HepG2 (cell line): Measurements from ENCODE around the gene IL32. TPM values are rescaled to one million over a fixed set of nuclear protein-coding genes. Genes with fewer than 3 reads are reported as not detected.

Experiments used
- MYC ChIP-seq: sonication (generic); formaldehyde crosslinking; IDR thresholded peaks from 2 replicates; pipeline ENCODE4 v1.9.0; 2021; ENCODE audit warnings: missing genetic modification reagents, borderline replicate concordance
- PAX8 ChIP-seq: sonication (generic); formaldehyde crosslinking; IDR thresholded peaks from 2 replicates; pipeline ENCODE4 v1.8.0; 2022; ENCODE audit warnings: mild to moderate bottlenecking, missing genetic modification reagents, borderline replicate concordance
- REPIN1 ChIP-seq: sonication (generic); formaldehyde crosslinking; IDR thresholded peaks from 2 replicates; pipeline ENCODE4 v1.8.0; 2022; ENCODE audit warnings: missing genetic modification reagents, low read depth, mild to moderate bottlenecking, borderline replicate concordance
- RFX5 ChIP-seq: IDR thresholded peaks from 2 replicates; pipeline ENCODE4 v1.6.1; 2011; ENCODE audit warnings: low read depth, low read length, improper control_type of control experiment
- SMAD9 ChIP-seq: sonication (generic); formaldehyde crosslinking; IDR thresholded peaks from 2 replicates; pipeline ENCODE4 v1.5.1; 2020; ENCODE audit warnings: mild to moderate bottlenecking, missing genetic modification reagents
- SPEN ChIP-seq: sonication (generic); formaldehyde crosslinking; IDR thresholded peaks from 2 replicates; pipeline ENCODE4 v1.5.1; 2020; ENCODE audit warnings: low read depth, mild to moderate bottlenecking, missing genetic modification reagents
- STAT5B ChIP-seq: sonication (generic); formaldehyde crosslinking; IDR thresholded peaks from 2 replicates; pipeline ENCODE4 v1.4.0; 2020; ENCODE audit warnings: missing genetic modification reagents
- ZNF207 ChIP-seq: fragments of 450-650 bp; IDR thresholded peaks from 2 replicates; pipeline ENCODE4 v1.6.1; 2016; ENCODE audit warnings: antibody characterized with exemption, borderline replicate concordance
- ZNF569 ChIP-seq: sonication (generic); formaldehyde crosslinking; IDR thresholded peaks from 2 replicates; pipeline ENCODE4 v1.5.0; 2020; ENCODE audit warnings: mild to moderate bottlenecking, missing genetic modification reagents, moderate library complexity, borderline replicate concordance
- polyA plus RNA-seq, 8 experiments: library from polyadenylated mRNA; depleted of rRNA in 3 of 8; stranded (reverse) in 7 of 8; unstranded in 1 of 8; fragments of >200 nt; fragmentation: Illumina TruSeq in 4 of 8; extraction: Trizol in 4 of 8; gene quantifications; 2 replicates each; pipeline versions ENCODE4 v1.2.1 to v1.2.3, GENCODE V29; 2011 to 2016; ENCODE audit warnings: low read depth in 4 of 8, missing spikeins in 1 of 8, mixed read lengths in 1 of 8; ENCODE audit not compliant: insufficient read depth in 1 of 8
- total RNA-seq, 5 experiments: library from RNA; depleted of rRNA; stranded (reverse); fragments of >200 nt; fragmentation: Illumina TruSeq; extraction: Trizol; gene quantifications; 2 replicates each; pipeline ENCODE4 v1.2.3, GENCODE V29; 2016; ENCODE audit warnings: low read depth in 1 of 5
- TF ChIP-seq, protein P1 (sequence below), 2 experiments: fragments of 450-650 bp in 1 of 2; sonication (generic) in 1 of 2; formaldehyde crosslinking in 1 of 2; IDR thresholded peaks; 2 replicates each; pipeline versions ENCODE4 v1.6.1 to v1.8.0; 2016 to 2022; ENCODE audit warnings: antibody characterized with exemption in 1 of 2, mild to moderate bottlenecking in 1 of 2, missing genetic modification reagents in 1 of 2
- TF ChIP-seq, protein P2 (sequence below), 2 experiments: IDR thresholded peaks; 2 replicates each; pipeline ENCODE4 v1.6.1; 2011 to 2012; ENCODE audit warnings: low read length in 2 of 2, borderline replicate concordance in 1 of 2, low read depth in 1 of 2, mild to moderate bottlenecking in 1 of 2, moderate library complexity in 1 of 2
- TF ChIP-seq, protein P3 (sequence below): sonication (generic); formaldehyde crosslinking; IDR thresholded peaks from 2 replicates; pipeline ENCODE4 v1.4.0; 2020; ENCODE audit warnings: mild to moderate bottlenecking, missing genetic modification reagents

IL32 gene
- total and polyA plus RNA-seq, 2 of the 13 experiments (the other 11 are each of a cell fraction or from before 2014, with no cell fraction given), result 115 to 165 TPM

DNA sequence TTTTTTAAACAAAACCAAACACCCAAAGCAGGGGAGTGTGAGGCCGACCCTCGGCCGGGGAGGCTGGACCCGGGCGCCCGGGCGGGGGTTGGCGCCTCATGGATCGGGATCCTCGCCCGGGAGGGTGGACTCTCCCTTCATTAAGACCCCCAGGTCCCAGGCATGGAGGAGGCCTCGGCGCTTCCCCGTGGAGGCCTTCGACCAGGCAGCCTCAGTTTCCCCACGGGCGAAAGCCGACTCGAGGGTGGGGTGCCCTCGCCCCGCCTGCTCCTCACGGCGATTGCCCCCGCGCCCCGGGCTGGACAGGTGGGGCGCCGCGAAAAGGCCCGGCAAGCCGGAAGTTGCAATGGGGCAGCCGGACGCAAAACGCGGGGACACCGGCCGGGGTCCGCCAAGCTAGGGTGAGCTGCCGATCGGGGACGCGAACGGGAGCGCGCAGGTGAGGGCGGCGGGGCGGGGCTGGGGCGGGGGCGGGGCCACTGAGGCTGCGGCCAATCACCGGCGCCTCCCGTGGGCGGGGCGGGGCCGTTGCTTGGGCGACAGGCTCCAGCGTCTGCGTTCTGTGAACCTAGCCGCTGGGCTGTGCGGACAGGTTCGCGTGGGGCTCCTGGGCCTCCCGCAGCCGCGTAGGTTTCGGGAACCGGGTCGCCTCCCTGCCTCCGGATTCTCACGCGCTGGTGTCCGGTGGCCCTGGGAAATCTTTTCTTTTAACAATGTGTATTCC lies 40.9 kb downstream of the IL32 start (continued):
- TF ChIP-seq, protein P1, sequence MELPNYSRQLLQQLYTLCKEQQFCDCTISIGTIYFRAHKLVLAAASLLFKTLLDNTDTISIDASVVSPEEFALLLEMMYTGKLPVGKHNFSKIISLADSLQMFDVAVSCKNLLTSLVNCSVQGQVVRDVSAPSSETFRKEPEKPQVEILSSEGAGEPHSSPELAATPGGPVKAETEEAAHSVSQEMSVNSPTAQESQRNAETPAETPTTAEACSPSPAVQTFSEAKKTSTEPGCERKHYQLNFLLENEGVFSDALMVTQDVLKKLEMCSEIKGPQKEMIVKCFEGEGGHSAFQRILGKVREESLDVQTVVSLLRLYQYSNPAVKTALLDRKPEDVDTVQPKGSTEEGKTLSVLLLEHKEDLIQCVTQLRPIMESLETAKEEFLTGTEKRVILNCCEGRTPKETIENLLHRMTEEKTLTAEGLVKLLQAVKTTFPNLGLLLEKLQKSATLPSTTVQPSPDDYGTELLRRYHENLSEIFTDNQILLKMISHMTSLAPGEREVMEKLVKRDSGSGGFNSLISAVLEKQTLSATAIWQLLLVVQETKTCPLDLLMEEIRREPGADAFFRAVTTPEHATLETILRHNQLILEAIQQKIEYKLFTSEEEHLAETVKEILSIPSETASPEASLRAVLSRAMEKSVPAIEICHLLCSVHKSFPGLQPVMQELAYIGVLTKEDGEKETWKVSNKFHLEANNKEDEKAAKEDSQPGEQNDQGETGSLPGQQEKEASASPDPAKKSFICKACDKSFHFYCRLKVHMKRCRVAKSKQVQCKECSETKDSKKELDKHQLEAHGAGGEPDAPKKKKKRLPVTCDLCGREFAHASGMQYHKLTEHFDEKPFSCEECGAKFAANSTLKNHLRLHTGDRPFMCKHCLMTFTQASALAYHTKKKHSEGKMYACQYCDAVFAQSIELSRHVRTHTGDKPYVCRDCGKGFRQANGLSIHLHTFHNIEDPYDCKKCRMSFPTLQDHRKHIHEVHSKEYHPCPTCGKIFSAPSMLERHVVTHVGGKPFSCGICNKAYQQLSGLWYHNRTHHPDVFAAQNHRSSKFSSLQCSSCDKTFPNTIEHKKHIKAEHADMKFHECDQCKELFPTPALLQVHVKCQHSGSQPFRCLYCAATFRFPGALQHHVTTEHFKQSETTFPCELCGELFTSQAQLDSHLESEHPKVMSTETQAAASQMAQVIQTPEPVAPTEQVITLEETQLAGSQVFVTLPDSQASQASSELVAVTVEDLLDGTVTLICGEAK (IDR thresholded peaks at IDR 0.05), result peak; percentile 67
- TF ChIP-seq, protein P1 (CRISPR knock-in tag; IDR thresholded peaks at IDR 0.05), result no peak; the same call in 1 of the 2 replicates
- TF ChIP-seq REPIN1 (CRISPR knock-in tag) (no peak), PAX8 (CRISPR knock-in tag) (no peak), RFX5 (no peak), SMAD9 (CRISPR knock-in tag) (no peak), SPEN (CRISPR knock-in tag) (peak; percentile 89; the same call in 1 of the 2 replicates), ZNF207 (no peak), STAT5B (CRISPR knock-in tag) (no peak), MYC (CRISPR knock-in tag) (peak; percentile 86; the same call in 1 of the 2 replicates), ZNF569 (CRISPR knock-in tag) (no peak)
- TF ChIP-seq, protein P2, sequence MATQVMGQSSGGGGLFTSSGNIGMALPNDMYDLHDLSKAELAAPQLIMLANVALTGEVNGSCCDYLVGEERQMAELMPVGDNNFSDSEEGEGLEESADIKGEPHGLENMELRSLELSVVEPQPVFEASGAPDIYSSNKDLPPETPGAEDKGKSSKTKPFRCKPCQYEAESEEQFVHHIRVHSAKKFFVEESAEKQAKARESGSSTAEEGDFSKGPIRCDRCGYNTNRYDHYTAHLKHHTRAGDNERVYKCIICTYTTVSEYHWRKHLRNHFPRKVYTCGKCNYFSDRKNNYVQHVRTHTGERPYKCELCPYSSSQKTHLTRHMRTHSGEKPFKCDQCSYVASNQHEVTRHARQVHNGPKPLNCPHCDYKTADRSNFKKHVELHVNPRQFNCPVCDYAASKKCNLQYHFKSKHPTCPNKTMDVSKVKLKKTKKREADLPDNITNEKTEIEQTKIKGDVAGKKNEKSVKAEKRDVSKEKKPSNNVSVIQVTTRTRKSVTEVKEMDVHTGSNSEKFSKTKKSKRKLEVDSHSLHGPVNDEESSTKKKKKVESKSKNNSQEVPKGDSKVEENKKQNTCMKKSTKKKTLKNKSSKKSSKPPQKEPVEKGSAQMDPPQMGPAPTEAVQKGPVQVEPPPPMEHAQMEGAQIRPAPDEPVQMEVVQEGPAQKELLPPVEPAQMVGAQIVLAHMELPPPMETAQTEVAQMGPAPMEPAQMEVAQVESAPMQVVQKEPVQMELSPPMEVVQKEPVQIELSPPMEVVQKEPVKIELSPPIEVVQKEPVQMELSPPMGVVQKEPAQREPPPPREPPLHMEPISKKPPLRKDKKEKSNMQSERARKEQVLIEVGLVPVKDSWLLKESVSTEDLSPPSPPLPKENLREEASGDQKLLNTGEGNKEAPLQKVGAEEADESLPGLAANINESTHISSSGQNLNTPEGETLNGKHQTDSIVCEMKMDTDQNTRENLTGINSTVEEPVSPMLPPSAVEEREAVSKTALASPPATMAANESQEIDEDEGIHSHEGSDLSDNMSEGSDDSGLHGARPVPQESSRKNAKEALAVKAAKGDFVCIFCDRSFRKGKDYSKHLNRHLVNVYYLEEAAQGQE (IDR thresholded peaks at IDR 0.05; ENCODE audit: borderline replicate concordance in 1 of 2, low read depth in 1 of 2, low read length in 2 of 2), result no peak
- TF ChIP-seq, protein P3, sequence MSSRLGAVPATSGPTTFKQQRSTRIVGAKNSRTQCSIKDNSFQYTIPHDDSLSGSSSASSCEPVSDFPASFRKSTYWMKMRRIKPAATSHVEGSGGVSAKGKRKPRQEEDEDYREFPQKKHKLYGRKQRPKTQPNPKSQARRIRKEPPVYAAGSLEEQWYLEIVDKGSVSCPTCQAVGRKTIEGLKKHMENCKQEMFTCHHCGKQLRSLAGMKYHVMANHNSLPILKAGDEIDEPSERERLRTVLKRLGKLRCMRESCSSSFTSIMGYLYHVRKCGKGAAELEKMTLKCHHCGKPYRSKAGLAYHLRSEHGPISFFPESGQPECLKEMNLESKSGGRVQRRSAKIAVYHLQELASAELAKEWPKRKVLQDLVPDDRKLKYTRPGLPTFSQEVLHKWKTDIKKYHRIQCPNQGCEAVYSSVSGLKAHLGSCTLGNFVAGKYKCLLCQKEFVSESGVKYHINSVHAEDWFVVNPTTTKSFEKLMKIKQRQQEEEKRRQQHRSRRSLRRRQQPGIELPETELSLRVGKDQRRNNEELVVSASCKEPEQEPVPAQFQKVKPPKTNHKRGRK (CRISPR knock-in tag), result no peak
